ENCODE results near the gene BAIAP2L2. TPM values are rescaled to one million over a fixed set of nuclear protein-coding genes. Genes with fewer than 3 reads are reported as not detected.

BAIAP2L2 gene
- total and polyA plus RNA-seq, 4 donors: 0.17 to 1.0 (median 0.46) TPM

GRCh38 chr22:38142606-38143005 lies 32.1 kb upstream of the BAIAP2L2 start:
- Histone ChIP-seq H3K9ac (ENCODE audit: insufficient read depth in 1 of 2, low read length in 2 of 2) (no peak overlapping the region), H3K4me3 (no peak overlapping the region), H3K4me1 (ENCODE audit: control insufficient read depth in 5 of 5, insufficient read depth in 5 of 5, low read length in 5 of 5) (no peaks in the 10 kb centered on the region), H3K27ac (ENCODE audit: low read depth in 1 of 2, low read length in 1 of 2) (no peak overlapping the region), H3K9me3 (ENCODE audit: control insufficient read depth in 4 of 4, insufficient read depth in 3 of 4, low read length in 3 of 4) (no peaks in the 10 kb centered on the region), H3K36me3 (ENCODE audit: control insufficient read depth in 4 of 4, insufficient read depth in 4 of 4, low read length in 4 of 4) (peaks cover 0 to 5% (median 0%) of the 10 kb centered on the region in 4 donors), H3K27me3 (ENCODE audit: control insufficient read depth in 3 of 3, insufficient read depth in 3 of 3, low read length in 2 of 3) (no peaks in the 10 kb centered on the region)
- ATAC-seq (ENCODE audit: insufficient read depth, low FRiP score) (no peak), DNase-seq (no peak)
- WGBS, 2 donors: 82 to 95% methylated on average over 5 of the region's 5 CpGs
- no peak for TF ChIP-seq CTCF (IDR thresholded peaks at IDR 0.05; ENCODE audit: control extremely low read depth, extremely low read depth)

- Histone ChIP-seq H3K9ac (ENCODE audit: insufficient read depth in 1 of 2, low read length in 2 of 2) (no peak overlapping the region), H3K27ac (ENCODE audit: low read depth in 1 of 2, low read length in 1 of 2) (no peak overlapping the region), H3K4me1 (ENCODE audit: control insufficient read depth in 5 of 5, insufficient read depth in 5 of 5, low read length in 5 of 5) (no peaks in the 10 kb centered on the region), H3K36me3 (ENCODE audit: control insufficient read depth in 4 of 4, insufficient read depth in 4 of 4, low read length in 4 of 4) (peaks cover 0 to 7% (median 0%) of the 10 kb centered on the region in 4 donors), H3K9me3 (ENCODE audit: control insufficient read depth in 4 of 4, insufficient read depth in 3 of 4, low read length in 3 of 4) (no peaks in the 10 kb centered on the region), H3K4me3 (no peak overlapping the region), H3K27me3 (ENCODE audit: control insufficient read depth in 3 of 3, insufficient read depth in 3 of 3, low read length in 2 of 3) (no peaks in the 10 kb centered on the region)
- ATAC-seq (ENCODE audit: insufficient read depth, low FRiP score) (no peak), DNase-seq (no peak)
- TF ChIP-seq CTCF (IDR thresholded peaks at IDR 0.05; ENCODE audit: control extremely low read depth, extremely low read depth): no peak
- WGBS, 2 donors: 92 to 96% methylated on average over 16 of the region's 16 CpGs
Measured at GRCh38 chr22:38141217-38141973, 30.9 kb upstream of the BAIAP2L2 start.

- ATAC-seq (ENCODE audit: insufficient read depth, low FRiP score) (no peak), DNase-seq (no peak)
- Histone ChIP-seq H3K36me3 (ENCODE audit: control insufficient read depth in 4 of 4, insufficient read depth in 4 of 4, low read length in 4 of 4) (peaks cover 0 to 7% (median 1%) of the 10 kb centered on the region in 4 donors), H3K9me3 (ENCODE audit: control insufficient read depth in 4 of 4, insufficient read depth in 3 of 4, low read length in 3 of 4) (no peaks in the 10 kb centered on the region), H3K9ac (ENCODE audit: insufficient read depth in 1 of 2, low read length in 2 of 2) (no peak overlapping the region), H3K27me3 (ENCODE audit: control insufficient read depth in 3 of 3, insufficient read depth in 3 of 3, low read length in 2 of 3) (no peaks in the 10 kb centered on the region), H3K4me1 (ENCODE audit: control insufficient read depth in 5 of 5, insufficient read depth in 5 of 5, low read length in 5 of 5) (no peaks in the 10 kb centered on the region), H3K27ac (ENCODE audit: low read depth in 1 of 2, low read length in 1 of 2) (no peak overlapping the region), H3K4me3 (no peak overlapping the region)
- TF ChIP-seq CTCF (IDR thresholded peaks at IDR 0.05; ENCODE audit: control extremely low read depth, extremely low read depth): no peak
- 96% methylated on average over 11 of the region's 11 CpGs for WGBS, 2 donors
Measured at GRCh38 chr22:38139901-38140300, 29.4 kb upstream of the BAIAP2L2 start.

Measured in lung (tissue), 12 donors.